Ectodermal cell (in vitro differentiated cells): ENCODE measurements around the gene MYL6. TPM values are rescaled to one million over a fixed set of nuclear protein-coding genes. Genes with fewer than 3 reads are reported as not detected.
"Not testable (repeated sequence)": the region's sequence is repeated elsewhere in the genome, so short reads cannot be mapped to it uniquely, and the experiment has no call there.

Source experiments
- H3K27ac ChIP-seq: 2 replicates; pipeline ENCODE4 v1.7.0; 2013; ENCODE audit warnings: mild to moderate bottlenecking, low read depth, low read length; ENCODE audit not compliant: insufficient read depth, poor library complexity, severe bottlenecking
- H3K27me3 ChIP-seq: 2 replicates; pipeline ENCODE4 v1.7.0; 2013; ENCODE audit warnings: mild to moderate bottlenecking, low read length; ENCODE audit not compliant: insufficient read depth, control insufficient read depth, poor library complexity, severe bottlenecking
- H3K36me3 ChIP-seq: one replicate; pipeline ENCODE4 v1.7.0; 2013; ENCODE audit warnings: low read length; ENCODE audit not compliant: control insufficient read depth, insufficient read depth
- H3K4me1 ChIP-seq: one replicate; pipeline ENCODE4 v1.7.0; 2013; ENCODE audit warnings: low read length; ENCODE audit not compliant: control insufficient read depth, insufficient read depth
- H3K4me3 ChIP-seq: 2 replicates; pipeline ENCODE4 v1.7.0; 2013; ENCODE audit warnings: low read depth, low read length, control low read depth; ENCODE audit not compliant: insufficient read depth
- H3K9me3 ChIP-seq: 2 replicates; pipeline ENCODE4 v1.7.0; 2013; ENCODE audit warnings: mild to moderate bottlenecking, low read length, moderate library complexity; ENCODE audit not compliant: control insufficient read depth
- WGBS, 2 experiments: methylation state at CpG; one replicate each; pipeline ENCODE4 v1.1.7; 2013; ENCODE audit warnings: missing lambda C conversion rate in 2 of 2; 5-methylcytosine and 5-hydroxymethylcytosine counted together
- polyA plus RNA-seq, 4 experiments: library from polyadenylated mRNA; stranded (reverse); fragments of 50-300 nt; gene quantifications; one replicate each; pipeline ENCODE4 v1.2.3, GENCODE V29; 2013

MYL6 gene
- polyA plus RNA-seq (2013, experiment 1 of 4): 1,681 TPM
- 1,478 TPM for polyA plus RNA-seq (2013, experiment 2 of 4)
- 1,294 TPM for polyA plus RNA-seq (2013, experiment 3 of 4)
- 1,438 TPM for polyA plus RNA-seq (2013, experiment 4 of 4)

GRCh38 chr12:56158029-56158925, at the start of gene MYL6:
TSS of gene MYL6 (plus strand) at chr12:56158359. CDS start at chr12:56158402, 43 bp downstream.
- H3K4me3 ChIP-seq: peak within 1 kb of the TSS; percentile 70
- WGBS, 2 experiments: 0% methylated on average over 25 of the region's 30 CpGs
- peaks cover 47% of the 10 kb centered on the region for H3K4me1 ChIP-seq
- no peaks in the 10 kb centered on the region for H3K27me3 ChIP-seq
- H3K36me3 ChIP-seq: peaks cover 33% of the 10 kb centered on the region
- peak within 1 kb of the TSS; percentile 98 for H3K27ac ChIP-seq
- H3K9me3 ChIP-seq: no peaks in the 10 kb centered on the region

- WGBS, 2 experiments: 95 to 97% methylated on average over 5 of the region's 5 CpGs
- Histone ChIP-seq H3K9me3 (no peaks in the 10 kb centered on the region), H3K27me3 (no peaks in the 10 kb centered on the region), H3K4me3 (no peak overlapping the region), H3K27ac (no peak overlapping the region), H3K4me1 (peaks cover 7% of the 10 kb centered on the region), H3K36me3 (peaks cover 66% of the 10 kb centered on the region)
These were observed 47.6 kb upstream of the MYL6 start for GRCh38 chr12:56110571-56110970.

GRCh38 chr12:56114084-56114483, 44.1 kb upstream of the MYL6 start:
- H3K36me3 ChIP-seq: peaks cover 46% of the 10 kb centered on the region
- no peaks in the 10 kb centered on the region for H3K9me3 ChIP-seq
- 100% methylated on average over 1 of the region's 1 CpG for WGBS, 2 experiments

GRCh38 chr12:56115329-56115728, 42.8 kb upstream of the MYL6 start:
- Histone ChIP-seq H3K27ac (no peak overlapping the region), H3K9me3 (no peaks in the 10 kb centered on the region), H3K36me3 (peaks cover 35% of the 10 kb centered on the region), H3K4me1 (peaks cover 9% of the 10 kb centered on the region), H3K4me3 (peak overlapping the region; percentile 86), H3K27me3 (no peaks in the 10 kb centered on the region)
- WGBS, 2 experiments: 72 to 73% methylated on average over 8 to 10 of the region's 10 CpGs

More at GRCh38 chr12:56114084-56114483, 44.1 kb upstream of the MYL6 start:
- H3K4me3 ChIP-seq: no peak overlapping the region
- H3K4me1 ChIP-seq: peaks cover 4% of the 10 kb centered on the region
- H3K27me3 ChIP-seq: no peaks in the 10 kb centered on the region
- no peak overlapping the region for H3K27ac ChIP-seq

DNA sequence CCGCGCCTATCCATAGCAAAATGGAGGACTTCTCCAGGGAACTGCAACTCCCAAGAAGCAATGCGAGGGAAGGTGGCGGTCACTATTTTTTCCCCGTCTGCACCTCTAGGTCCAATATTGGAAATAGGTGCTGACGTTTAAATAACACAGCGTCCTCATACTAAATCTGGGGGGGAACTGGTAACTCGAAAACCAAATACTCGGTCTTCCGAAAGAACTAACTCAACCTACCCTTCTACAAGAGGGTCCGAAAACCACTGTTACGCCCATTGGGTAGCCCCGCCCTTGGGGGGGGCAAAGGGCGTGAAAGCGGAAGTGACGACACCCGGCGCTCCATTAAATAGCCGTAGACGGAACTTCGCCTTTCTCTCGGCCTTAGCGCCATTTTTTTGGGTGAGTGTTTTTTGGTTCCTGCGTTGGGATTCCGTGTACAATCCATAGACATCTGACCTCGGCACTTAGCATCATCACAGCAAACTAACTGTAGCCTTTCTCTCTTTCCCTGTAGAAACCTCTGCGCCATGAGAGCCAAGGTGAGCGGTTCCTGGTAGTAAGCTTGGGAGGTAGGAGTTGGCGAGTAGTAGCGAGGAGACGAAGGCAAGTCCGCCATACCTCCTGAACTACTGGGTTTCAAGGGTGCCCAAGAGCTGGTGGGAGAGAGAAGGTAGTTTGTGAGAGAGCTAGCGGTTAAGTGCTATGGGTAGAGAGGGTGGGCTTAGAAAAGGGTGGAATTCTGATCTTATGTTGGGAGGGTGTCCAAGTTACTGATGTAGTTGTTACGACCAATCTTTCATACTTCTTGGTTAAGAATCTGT, 41.7 kb upstream of the MYL6 start, which contains the start of gene RPL41:
TSS of gene RPL41 (plus strand) at position 367 of the 815 bp plus-strand sequence.
- Histone ChIP-seq H3K36me3 (peaks cover 35% of the 10 kb centered on the region), H3K4me3 (peak within 1 kb of the TSS; percentile 86), H3K27ac (peak within 1 kb of the TSS; percentile 97), H3K4me1 (peaks cover 9% of the 10 kb centered on the region), H3K27me3 (no peaks in the 10 kb centered on the region), H3K9me3 (no peaks in the 10 kb centered on the region)
- WGBS, 2 experiments: 0% methylated on average over 34 of the region's 34 CpGs

GRCh38 chr12:56117082-56117706, 41.0 kb upstream of the MYL6 start:
- not testable (repeated sequence) for H3K27me3 ChIP-seq, H3K9me3 ChIP-seq, H3K4me1 ChIP-seq
- H3K36me3 ChIP-seq: peaks cover 33% of the 10 kb centered on the region
- H3K4me3 ChIP-seq: peak overlapping the region; percentile 86
- peak overlapping the region; percentile 97 for H3K27ac ChIP-seq
- 3 to 4% methylated on average over 9 to 10 of the region's 16 CpGs for WGBS, 2 experiments

GRCh38 chr12:56117778-56118687, 40.1 kb upstream of the MYL6 start, which contains the start of gene ZC3H10:
TSS of gene ZC3H10 (plus strand) at chr12:56118266. CDS start at chr12:56120563, 2,297 bp downstream.
- no peaks in the 10 kb centered on the region for H3K27me3 ChIP-seq
- H3K4me3 ChIP-seq: peak within 1 kb of the TSS; percentile 86
- peaks cover 25% of the 10 kb centered on the region for H3K36me3 ChIP-seq
- no peaks in the 10 kb centered on the region for H3K9me3 ChIP-seq
- WGBS, 2 experiments: 1% methylated on average over 60 of the region's 61 CpGs
- peak within 1 kb of the TSS; percentile 97 for H3K27ac ChIP-seq
- peaks cover 9% of the 10 kb centered on the region for H3K4me1 ChIP-seq

- peak overlapping the region; percentile 86 for H3K4me3 ChIP-seq
- H3K27me3 ChIP-seq: no peaks in the 10 kb centered on the region
- peaks cover 9% of the 10 kb centered on the region for H3K4me1 ChIP-seq
- peaks cover 19% of the 10 kb centered on the region for H3K36me3 ChIP-seq
- 29 to 31% methylated on average over 13 of the region's 13 CpGs for WGBS, 2 experiments
- H3K9me3 ChIP-seq: no peaks in the 10 kb centered on the region
- peak overlapping the region; percentile 73 for H3K27ac ChIP-seq
These were observed 39.3 kb upstream of the MYL6 start for GRCh38 chr12:56118688-56119357.
